Activated gamma-delta T cell treated with anti-CD3 and anti-CD28 coated beads, Interleukin-2, amount 50 U/mL, for 16 hours (primary cell): ENCODE results near the gene PIGM.
"Not testable (repeated sequence)": the region's sequence is repeated elsewhere in the genome, so short reads cannot be mapped to it uniquely, and the experiment has no call there.

Source experiments
- DNase-seq: peaks from one replicate; pipeline ENCODE4 v3.0.0-alpha.2; 2020; ENCODE audit warnings: low read depth

Gene PIGM

GRCh38 chr1:160061369-160062229 lies 29.8 kb upstream of the PIGM start:
- no peak for DNase-seq

- DNase-seq = no peak
These were observed 26.3 kb upstream of the PIGM start for GRCh38 chr1:160058087-160058486.

GRCh38 chr1:160056648-160057169 lies 24.9 kb upstream of the PIGM start:
- DNase-seq = no peak

GRCh38 chr1:160053548-160054365 lies 22.0 kb upstream of the PIGM start:
- DNase-seq = no peak

GRCh38 chr1:160052936-160053335 lies 21.1 kb upstream of the PIGM start:
- no peak for DNase-seq

- no peak for DNase-seq
These were observed 18.8 kb upstream of the PIGM start for GRCh38 chr1:160050619-160051018.

- not testable (repeated sequence) for DNase-seq
These were observed 18.4 kb upstream of the PIGM start for GRCh38 chr1:160050182-160050581.

- no peak for DNase-seq
These were observed 17.3 kb upstream of the PIGM start for GRCh38 chr1:160049101-160049500.

- DNase-seq = no peak
These were observed 16.5 kb upstream of the PIGM start for GRCh38 chr1:160048335-160048734.

- DNase-seq = no peak
These were observed 15.6 kb upstream of the PIGM start for GRCh38 chr1:160047111-160047991.

GRCh38 chr1:160046494-160047110 lies 14.8 kb upstream of the PIGM start:
- no peak for DNase-seq

- DNase-seq = no peak
These were observed 13.9 kb upstream of the PIGM start for GRCh38 chr1:160045653-160046052.

GRCh38 chr1:160043543-160043942 lies 11.8 kb upstream of the PIGM start:
- DNase-seq = no peak

- DNase-seq = no peak
These were observed 8.7 kb upstream of the PIGM start for GRCh38 chr1:160040476-160040875.

GRCh38 chr1:160032165-160032820 lies 503 bp upstream of the PIGM start:
- DNase-seq = no peak

- no peak for DNase-seq
These were observed 979 bp downstream of the PIGM start for GRCh38 chr1:160030657-160031364.

- no peak for DNase-seq
These were observed 3.4 kb downstream of the PIGM start for GRCh38 chr1:160028426-160028825.

GRCh38 chr1:160025314-160025713 lies 6.5 kb downstream of the PIGM start:
- no peak for DNase-seq

GRCh38 chr1:160024195-160024905 lies 7.4 kb downstream of the PIGM start:
- DNase-seq = no peak
